Measurements from ENCODE around the gene RHOT2. TPM values are rescaled to one million over a fixed set of nuclear protein-coding genes. Genes with fewer than 3 reads are reported as not detected.

RHOT2 gene
- total and polyA plus RNA-seq, 9 of the 15 experiments (the other 6 are each of a cell fraction or from before 2014, with no cell fraction given): 5.0 to 373 (median 112) TPM

DNA sequence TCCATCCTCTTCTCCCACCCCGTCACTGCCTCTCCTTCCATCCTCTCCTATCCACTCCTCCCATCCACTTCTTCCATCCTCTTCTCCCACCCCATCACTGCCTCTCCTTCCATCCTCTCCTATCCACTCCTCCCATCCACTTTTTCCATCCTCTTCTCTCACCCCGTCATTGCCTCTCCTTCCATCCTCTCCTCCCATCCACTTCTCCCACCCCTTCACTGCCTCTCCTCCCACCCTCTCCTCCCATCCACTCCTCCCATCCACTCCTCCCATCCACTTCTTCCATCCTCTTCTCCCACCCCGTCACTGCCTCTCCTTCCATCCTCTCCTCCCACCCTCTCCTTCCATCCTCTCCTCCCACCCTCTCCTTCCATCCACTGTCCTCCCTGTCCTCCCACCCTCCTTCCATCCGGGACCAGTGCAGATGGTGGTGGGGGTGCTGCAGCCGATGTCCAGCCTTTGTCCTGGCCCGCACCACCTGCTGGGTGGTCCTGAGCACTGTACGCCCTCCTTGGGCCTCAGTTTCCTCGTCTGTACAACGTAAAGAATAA lies 36.0 kb upstream of the RHOT2 start:
- DNase-seq (ENCODE audit: extremely low read depth in 1 of 4, low spot score in 3 of 4) (no peak), ATAC-seq (no peak), FAIRE-seq (peak; percentile 35)
- BruUV-seq (replicated peaks): no TSS peak
- ChIA-PET POLR2A (interaction anchor here (0.9 kb wide), 1 partner anchor 43 kb away, joined by 3 read pairs; no protein-coding TSS in a partner anchor), CTCF (ENCODE audit: low intra/inter-chr PET ratio) (no interaction called here)
- TF ChIP-seq POLR2A (conservative IDR thresholded peaks at IDR 0.05): peak; percentile 46; the same call in 1 of the 2 replicates
- no peak for TF ChIP-seq PHF20 (IDR thresholded peaks at IDR 0.05; ENCODE audit: partially characterized antibody)
- TF ChIP-seq ZNF263 (CRISPR knock-in tag; IDR thresholded peaks at IDR 0.05; ENCODE audit: borderline replicate concordance): 0 out of 2 replicates have a peak, but pooled peaks have one; percentile 38
- no peak for TF ChIP-seq ATF1 (CRISPR knock-in tag; IDR thresholded peaks at IDR 0.05)
- no peak for TF ChIP-seq ATF1 (tag; IDR thresholded peaks at IDR 0.05)
- no peak for TF ChIP-seq EGR1 (conservative IDR thresholded peaks at IDR 0.05)
- in situ Hi-C loops (cut with MboI) (no loop called here), intact Hi-C loops (cut with micrococcal nuclease) (no loop called here)
- Histone ChIP-seq H3K27me3 (ENCODE audit: control insufficient read depth in 2 of 2, insufficient read depth in 2 of 2, low read length in 2 of 2) (no peaks in the 10 kb centered on the region), H4K20me1 (replicated peaks; ENCODE audit: control insufficient read depth, insufficient read depth, low read length) (no peaks in the 10 kb centered on the region), H3K36me3 (ENCODE audit: control insufficient read depth, insufficient read depth, low read length) (peaks cover 40% of the 10 kb centered on the region; the same call in 1 of the 3 replicates), H3K4me1 (replicated peaks in 1 of 2; ENCODE audit: control insufficient read depth in 2 of 2, insufficient read depth in 2 of 2, low read length in 2 of 2) (peaks cover 24 to 96% of the 10 kb centered on the region in 2 experiments), H3K4me2 (ENCODE audit: insufficient read depth, low read length) (no peak overlapping the region), H3K9me1 (ENCODE audit: control insufficient read depth, insufficient read depth, low read length) (no peaks in the 10 kb centered on the region), H3K27ac (ENCODE audit: extremely low read depth, low read depth, low read length) (no peak overlapping the region), H3K9me3 (replicated peaks; ENCODE audit: control insufficient read depth, insufficient read depth, low read depth, low read length) (no peaks in the 10 kb centered on the region), H3K4me3 (no peak overlapping the region), H3K9ac (ENCODE audit: insufficient read depth in 1 of 2, low read depth in 2 of 2, low read length in 2 of 2) (no peak overlapping the region), H2AFZ (ENCODE audit: low read depth, low read length) (no peak overlapping the region), H3K79me2 (ENCODE audit: control insufficient read depth, insufficient read depth, low read length) (peaks cover 18% of the 10 kb centered on the region)
- WGBS (ENCODE audit: insufficient coverage, low coverage, missing lambda C conversion rate): 73% methylated on average over 5 of the region's 9 CpGs

Data from K562 (cell line).